ENCODE measurements around the gene CRIP1.

DNA sequence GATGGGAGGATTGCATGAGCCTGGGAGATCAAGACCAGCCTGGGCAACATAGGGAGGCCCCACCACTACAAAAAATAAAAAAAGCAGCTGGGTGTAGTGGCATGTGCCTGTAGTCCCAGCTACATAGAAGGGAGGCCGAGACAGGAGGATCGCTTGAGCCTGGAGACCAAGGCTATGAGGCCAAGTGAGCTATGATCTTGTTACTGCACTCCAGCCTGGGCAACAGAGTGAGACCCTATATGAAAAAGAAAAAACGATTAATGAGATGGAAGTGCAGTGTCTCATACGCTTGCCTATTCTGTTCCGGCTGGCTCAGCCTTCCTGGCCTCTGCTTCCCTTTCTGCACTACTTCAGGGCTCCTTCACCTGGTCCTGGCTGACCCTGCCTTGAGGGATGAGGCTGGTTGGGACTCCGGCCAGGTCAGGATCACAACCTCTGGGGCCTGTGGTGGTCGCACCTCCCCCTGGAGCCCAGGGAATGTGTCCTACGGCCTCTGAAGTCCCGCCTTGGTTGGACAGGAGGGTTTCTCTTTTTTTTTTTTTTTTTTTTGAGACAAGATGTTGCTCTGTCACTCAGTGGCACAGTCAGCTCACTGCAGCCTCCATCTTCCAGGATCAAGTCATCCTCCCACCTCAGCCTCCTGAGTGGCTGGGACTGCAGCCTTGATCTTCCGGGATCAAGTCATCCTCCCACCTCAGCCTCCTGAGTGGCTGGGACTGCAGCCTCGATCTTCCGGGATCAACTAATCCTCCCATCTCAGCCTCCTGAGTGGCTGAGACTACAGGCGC lies 15.0 kb downstream of the CRIP1 start:
- TF ChIP-seq POLR2A (IDR thresholded peaks at IDR 0.05) (no peak), CTCF (IDR thresholded peaks at IDR 0.05) (no peak)
